HG02642 (cell line): ENCODE data around the gene GDA.

Experiments used
- ATAC-seq: cut with Tn5 transposase; IDR thresholded peaks from one replicate; pipeline ENCODE4 v1.9.1; 2021; ENCODE audit warnings: mild to moderate bottlenecking; ENCODE audit not compliant: unreplicated experiment, poor library complexity

GDA gene

DNA sequence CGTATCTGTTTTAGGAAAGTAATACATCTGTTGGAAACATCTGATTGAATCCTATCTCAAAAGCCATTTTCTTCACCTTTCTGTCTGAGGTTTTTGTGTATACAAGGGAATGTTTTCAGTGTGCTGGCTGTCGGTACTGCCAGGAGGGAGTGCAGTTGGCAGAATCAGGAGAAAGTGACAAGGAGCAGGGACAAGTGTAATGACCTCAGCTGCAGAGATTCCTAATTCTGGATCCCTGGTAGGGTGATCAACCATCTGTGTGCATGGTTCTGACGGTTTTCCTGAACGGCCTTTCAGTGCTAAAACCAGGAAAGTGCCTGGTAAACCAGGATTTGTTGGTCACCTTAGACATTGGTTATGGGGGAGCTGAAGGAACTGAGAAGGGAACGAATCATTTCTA, 1.6 kb upstream of the GDA start:
- ATAC-seq: no peak

DNA sequence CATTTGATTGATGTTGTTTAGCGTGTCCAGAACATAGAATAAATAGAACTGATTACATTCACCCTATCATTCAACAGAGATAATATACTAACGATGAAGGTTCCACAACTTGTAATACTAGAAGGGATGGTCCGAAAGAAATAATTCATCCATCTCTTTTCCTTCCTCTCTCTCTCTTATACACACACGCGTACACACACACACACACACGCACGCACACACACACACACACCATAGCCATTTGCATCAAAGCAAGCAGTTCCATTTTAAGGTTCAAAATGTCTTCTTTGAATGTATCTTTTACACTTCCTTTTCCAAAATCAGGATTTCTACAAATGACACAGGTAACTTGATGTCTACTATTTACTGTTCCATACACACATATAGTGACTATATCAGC, 887 bp downstream of the GDA start:
- no peak for ATAC-seq

DNA sequence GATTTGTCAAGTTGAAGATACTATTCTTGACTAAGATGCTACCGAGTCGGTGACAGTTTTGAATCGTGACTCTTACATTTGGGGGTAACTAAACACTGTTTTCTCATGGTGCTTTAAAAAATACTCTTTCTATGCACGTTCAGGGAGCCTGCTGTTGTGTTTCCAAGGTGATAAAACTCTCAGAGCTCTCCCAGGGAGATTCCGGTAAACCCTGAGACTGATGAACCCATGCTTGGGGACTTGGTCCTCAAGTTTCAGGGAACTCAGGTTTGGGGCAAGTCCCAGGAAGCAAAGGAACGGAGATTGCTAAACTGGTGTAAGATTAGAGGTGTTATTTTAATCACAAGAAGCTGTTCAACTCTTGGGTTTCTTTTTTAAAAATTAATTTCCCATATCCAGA, 1.4 kb downstream of the GDA start:
- no peak for ATAC-seq

DNA sequence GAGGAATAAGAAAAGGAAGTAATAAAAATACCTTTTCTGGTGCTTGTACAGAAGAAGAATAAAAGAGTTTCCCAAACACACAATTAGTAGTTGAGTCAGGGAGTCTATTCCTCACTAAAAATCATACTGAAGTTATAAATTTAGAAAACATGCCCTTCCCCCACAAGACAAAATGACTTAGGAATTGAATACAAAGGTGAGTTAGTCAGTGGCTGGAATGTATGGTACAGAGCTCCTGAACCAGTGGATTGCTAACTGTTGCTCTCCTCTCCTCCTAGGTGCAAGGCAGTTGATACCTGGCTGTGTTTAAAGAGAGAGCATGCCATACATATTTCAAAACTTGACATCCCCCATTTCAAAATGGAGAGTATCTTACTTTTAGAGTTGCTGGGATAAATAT, 1.9 kb downstream of the GDA start:
- ATAC-seq: no peak

DNA sequence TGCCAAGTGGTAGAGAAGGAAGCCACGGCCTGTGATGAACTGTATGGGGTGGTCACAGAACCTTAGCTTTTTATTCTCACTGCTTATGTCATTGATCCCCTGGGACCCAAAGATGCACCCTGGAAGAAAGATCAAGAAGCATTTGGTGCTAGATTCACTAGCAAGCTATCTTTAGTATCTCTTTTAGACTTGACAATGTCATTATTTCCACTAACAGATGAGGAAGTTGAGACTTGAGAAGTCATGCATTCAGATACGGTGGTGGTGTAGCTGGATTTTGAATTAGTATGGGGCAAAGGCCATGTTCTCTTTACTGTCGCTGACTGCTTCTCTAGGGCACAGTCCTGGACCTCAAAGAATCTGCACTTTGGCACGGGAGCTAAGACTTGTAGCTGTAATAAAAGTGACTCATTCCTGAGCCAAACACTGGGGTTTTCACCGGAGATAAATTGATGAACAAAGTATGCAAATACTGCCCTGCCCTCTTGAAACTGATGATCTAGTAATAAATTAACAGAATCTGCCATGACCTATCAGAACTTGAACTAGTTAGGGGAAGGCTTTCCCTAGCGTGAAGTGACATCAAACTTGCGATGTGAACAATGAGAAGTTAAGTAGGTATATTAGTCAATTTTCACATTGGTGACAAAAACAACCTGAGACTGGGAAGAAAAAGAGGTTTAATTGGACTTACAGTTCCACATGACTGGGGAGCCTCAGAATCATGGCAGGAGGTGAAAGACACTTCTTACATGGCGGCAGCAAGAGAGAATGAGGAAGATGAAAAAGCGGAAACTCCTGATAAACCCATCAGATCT, 5.4 kb downstream of the GDA start:
- peak; percentile 89 for ATAC-seq

DNA sequence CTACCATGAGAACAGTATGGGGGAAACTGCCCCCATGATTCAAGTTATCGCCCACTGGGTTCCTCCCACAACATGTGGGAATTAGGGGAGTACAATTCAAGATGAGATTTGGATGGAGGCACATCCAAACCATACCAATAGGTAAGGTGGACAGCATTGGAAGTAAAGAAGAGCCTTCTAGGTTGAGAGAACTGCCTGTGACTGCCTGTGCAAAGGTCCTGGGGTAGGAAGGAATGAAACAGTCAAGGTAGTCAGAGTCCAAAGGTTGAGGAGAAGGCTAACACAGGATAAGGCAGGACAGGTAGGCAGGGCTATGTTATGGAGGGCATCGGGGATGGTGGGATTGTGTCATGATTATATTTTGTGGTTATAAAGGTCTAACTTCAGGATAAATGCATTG, 6.1 kb downstream of the GDA start:
- ATAC-seq: no peak

DNA sequence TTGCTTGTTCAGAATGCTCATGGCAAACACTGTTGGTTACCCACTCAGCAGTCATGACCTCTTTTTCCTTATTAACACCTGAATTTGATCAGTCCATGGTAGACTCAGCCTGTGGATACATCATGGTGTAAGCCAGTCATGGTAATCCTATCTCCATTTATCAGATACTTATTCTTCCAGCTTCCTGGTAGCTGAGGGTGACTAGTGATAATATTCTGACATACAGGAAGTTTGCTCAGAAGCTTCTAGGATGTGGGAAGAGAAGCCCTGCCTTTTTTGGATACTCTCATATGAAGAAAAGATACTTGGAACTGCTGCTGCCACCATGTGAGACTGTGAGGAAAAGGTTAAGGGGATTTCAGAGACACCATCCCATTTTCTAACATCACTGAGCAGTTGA, 7.3 kb downstream of the GDA start:
- no peak for ATAC-seq

DNA sequence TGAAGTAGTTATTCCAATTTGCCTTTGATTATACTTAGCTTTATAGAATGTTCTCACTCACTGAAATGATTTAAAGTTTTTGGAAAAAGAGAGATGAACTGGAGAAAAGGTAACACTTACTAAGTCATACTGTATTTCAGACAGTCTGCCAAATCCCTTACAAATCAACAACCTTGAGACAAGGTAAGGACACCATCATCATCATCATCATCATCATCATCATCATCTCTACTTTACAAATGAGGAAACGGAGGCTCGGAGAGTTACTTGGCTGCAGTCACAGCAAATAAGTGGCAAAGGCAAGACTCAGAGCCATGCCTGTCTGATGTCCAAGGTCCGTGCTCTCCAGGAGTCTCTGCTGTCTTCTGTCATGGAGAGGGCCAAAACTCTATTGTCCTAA, 9.4 kb downstream of the GDA start:
- ATAC-seq: no peak

DNA sequence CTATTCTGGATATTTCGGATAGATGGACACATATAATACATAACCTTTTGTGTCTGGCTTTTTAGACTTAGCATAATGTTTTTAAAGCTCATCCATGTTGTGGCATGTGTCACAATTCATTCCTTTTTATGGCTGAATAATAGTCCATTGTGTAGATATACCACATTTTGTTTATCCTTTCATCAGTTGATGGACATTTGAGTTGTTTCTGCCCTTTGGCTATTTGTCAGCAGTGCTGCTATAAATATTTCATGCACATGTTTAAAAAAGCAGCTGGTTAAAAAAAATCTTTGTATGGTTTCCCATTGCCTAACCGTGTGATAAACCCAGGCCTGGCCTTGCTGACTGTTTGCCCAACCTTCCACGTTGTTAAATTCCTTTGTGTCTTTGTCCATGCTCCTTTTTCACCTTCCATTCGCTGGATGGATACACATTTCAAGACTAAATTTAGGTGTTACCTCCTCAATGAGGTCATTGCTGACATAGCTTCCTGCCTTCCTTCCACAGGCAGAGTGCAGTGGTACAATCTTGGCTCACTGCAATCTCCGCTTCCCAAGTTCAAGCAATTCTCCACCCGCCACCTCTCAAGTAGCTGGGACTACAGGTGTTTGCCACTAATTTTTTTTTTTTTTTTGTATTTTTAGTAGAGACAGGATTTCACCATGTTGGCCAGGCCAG, 11.3 kb downstream of the GDA start:
- ATAC-seq: no peak

DNA sequence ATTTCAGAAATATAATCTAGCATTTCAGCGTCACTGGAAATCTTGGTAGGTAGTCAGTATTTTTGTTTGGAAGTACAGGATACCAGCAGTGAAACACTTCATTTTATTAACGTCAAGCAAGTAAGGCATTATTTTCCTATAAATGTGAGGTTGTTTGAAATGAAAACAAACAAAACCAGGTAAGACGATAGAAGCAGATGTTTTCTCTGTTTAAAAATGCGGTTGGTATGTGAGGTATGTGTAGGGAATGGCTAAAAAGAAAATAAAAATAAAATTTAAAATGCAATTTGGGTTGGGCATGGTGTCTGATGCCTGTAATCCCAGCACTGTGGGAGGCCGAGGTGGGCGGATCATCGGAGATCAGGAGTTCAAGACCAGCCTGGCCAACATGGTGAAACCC, 16.1 kb downstream of the GDA start:
- ATAC-seq: no peak

DNA sequence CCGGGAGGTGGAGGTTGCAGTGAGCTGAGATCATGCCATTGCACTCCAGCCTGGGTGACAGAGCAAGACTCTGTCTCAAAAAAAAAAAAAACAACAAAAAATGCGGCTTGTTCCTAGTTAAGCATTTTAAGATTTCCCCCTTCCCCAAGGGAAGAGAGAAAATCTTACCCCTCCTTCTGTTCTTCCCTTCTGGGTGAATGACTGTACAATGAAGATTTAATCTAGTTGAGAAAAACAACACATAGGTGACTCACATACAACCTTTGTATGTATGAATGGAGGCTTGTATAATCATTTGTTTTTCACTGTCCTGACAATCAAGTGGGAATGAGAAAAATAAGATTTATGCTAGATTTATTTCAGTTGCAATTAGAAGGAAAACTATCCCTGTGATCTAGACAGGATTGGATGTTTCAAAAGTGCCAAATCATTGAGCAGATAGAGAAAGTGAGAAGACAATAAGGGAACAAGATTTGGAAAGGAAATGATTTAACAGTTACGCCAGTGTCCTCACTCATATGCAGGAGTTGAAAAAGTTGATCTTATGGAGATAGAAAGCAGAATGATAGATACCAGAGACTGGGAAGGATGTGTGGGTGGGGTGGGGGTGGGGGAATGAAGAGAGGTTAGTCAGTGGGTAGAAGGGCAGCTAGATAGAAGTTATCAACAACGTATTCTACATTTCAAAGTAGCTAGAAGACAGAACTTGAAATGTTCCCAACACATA, 16.7 kb downstream of the GDA start:
- ATAC-seq: no peak

DNA sequence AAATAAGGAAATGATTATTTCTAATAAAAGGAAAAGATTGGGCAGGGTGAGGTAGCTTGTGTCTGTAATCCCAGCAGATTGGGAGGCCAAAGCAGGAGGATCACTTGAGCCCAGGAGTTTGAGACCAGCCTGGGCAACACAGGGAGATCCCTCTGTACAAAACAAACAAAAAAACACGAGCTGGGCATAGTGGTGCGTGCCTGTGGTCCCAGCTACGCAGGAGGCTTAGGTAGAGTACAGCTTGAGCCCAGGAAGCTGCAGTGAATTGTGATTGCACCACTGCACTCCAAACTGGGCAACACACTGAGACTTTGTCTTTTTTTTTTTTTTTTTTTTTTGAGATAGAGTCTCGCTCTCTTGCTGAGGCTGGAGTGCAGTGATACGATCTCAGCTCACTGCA, 18.8 kb downstream of the GDA start:
- no peak for ATAC-seq

DNA sequence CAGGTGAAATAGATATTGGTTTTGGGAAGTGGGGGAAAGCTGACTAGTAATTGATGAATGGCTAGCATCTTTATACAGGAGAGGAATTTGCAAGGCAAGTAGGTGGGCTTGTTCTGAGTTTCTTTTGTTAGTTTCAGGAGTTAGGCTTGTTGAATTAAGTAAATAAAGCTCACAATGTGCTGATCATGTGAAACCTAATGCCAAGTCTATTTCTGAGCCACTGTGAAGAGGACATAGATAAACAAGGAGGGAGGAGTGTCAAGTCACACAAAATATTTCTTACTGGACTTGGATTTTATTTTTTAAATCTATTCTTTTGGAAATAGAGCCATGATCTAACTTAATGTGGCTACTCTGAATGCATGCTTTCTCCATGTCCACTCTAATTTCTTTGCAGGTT, 19.9 kb downstream of the GDA start:
- no peak for ATAC-seq

DNA sequence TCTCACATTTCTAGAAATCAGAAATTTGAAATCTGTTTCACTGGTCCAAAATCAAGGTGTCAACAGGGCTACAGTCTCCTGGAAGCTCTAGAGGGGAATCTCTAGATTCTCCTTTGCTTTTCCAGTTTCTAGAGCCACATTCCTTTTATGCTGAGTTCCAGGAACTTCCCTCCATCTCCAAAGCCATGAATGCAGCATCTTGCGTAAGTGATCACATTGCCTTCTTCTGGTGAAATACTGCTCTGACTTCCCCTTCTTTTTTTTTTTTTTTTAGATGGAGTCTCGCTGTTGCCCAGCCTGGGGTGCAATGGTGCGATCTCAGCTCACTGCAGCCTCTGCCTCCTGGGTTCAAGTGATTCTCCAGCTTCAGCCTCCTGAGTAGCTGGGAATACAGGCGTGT, 23.8 kb downstream of the GDA start:
- no peak for ATAC-seq

DNA sequence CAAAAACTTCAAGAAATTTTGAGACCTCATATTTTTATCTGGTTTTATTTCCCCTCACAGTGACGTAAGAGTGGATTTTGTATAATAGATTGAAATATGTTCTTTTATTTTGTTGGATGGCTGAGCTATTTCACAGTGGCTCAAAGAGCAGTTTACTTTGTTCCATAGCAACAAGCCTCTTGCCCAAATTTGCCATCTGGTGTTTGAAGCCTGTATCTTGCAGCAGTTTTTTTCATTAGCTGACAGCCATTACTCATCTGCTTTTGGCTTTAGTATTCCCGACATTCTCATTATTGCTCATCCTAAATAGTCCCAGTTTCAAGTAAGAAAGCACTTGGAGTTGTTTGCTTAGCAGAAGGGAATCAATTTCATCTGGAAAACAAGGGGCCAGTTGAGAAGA, 36.3 kb downstream of the GDA start:
- no peak for ATAC-seq

DNA sequence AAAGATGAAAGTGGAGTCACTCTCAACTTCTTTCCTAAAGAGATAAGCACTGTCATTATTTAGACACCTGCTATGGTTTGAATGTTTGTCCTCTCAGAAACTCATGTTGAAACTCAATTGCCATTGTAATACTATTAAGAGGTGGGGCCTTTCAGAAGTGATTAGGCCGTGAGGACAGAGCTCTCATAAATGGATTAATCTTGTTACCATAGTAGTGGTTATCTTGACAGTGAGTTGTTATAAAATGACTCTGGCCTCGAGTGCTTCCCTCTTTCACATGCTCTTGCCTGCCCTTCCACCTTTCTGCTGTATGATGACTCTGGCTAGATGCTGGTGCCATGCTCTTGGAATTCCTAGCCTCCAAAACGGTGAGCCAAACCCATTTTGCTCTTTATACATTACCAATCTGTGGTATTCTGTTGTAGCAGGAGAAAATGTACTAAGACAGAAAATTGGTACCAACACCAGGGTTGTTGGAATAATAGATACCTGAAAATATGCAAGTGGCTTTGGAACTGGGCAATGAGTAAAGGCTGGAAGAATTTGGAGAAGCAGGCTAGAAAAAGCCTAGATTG, 38.0 kb downstream of the GDA start:
- ATAC-seq: no peak

DNA sequence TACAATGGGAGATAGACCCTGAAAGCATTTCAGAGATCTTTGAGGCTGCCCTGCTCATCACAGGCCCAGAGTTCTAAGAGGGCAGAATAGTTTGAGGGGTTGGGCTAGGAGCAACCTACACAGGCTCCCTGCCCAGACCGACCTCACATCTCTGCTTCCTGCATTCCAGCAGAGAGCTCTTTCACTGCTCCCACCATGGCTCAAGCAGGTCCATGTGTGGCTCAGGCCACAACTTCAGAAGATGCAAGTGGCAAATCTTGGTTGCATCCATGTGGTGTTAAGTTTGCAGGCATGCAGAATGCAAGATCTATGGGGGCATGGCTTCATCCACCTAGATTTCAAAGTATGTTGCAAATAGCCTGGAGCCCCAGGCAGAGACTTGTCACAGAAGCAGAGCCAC, 39.0 kb downstream of the GDA start:
- no peak for ATAC-seq

DNA sequence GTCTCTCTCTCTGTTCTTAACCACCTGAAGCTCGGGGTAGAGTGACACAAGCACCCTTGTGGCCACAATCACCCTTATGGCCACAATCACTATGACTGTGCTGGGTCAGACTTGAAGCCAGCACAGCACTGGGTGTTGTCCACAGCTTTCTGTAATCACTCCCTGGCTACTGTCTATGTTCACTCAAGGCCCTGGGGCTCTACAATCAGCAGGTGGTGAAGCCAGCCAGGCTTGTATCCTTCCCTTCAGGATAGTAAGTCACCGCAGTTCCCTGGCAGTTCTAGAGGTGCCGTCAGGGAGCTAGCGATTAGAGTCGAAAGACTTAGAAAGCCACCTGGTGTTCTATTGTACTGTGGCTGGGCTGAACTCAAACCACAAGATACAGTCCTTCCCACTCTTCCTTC, 44.2 kb downstream of the GDA start:
- ATAC-seq: peak; percentile 89

DNA sequence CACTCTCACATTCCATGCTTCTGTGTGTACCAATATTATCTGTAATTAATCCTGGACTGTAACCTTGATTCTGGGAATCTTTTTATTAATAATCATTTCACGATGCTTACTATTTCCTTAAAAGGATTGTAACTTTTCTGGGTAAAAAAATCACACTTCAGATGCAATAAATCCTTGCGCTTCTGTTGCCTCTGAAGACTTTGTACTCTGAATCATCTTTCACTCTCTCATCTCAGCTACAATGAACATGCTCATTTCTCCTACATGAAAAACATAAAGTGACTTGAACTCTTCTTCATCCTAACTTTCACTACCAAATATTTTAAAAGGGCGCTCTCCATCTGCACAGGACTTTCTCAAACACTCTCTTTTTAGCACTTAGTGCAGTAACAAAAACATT, 50.0 kb downstream of the GDA start:
- ATAC-seq: no peak

DNA sequence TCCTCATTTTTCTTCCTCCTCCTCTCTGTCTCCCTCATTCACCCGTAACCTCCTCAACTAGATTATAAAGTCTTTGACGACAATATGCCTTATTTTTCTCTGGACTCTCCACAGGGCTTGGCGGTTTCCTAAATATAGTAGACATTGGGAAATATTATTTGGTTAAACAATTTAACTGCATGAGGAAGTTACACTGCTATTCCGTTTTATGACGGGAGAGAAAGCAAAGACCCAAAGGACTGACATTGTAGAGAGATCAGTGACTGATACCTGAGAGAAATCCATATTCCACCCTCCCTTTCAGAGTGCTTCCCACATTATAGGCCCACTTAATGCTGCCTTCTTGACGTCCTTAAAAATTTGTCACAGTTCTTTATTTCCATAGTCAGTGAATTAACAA, 51.2 kb downstream of the GDA start:
- no peak for ATAC-seq

DNA sequence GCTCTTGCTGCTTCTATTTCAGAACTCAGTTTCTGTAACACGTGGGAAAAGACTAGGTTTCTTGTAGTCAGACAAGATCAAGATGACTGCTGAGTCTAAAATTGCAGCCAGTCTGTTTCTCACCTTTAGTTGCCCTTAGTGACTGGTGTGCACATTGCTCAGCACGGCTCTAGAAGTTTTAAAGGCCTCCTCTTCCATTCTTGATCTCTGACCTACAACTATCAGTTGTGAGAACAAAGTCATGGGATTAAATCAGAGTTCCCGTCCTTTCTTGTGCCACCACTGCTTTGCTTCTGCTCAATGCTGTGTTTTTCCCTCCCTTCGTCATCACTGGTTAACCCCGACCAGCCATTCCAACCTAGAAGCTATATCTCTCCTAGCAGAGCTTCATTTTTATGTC, 52.8 kb downstream of the GDA start:
- ATAC-seq: no peak
